ENCODE measurements around the gene TSPO. TPM values are rescaled to one million over a fixed set of nuclear protein-coding genes. Genes with fewer than 3 reads are reported as not detected.

TSPO gene
- total RNA-seq, 2 experiments from 2014 or later: 43.8 to 45.6 TPM

DNA sequence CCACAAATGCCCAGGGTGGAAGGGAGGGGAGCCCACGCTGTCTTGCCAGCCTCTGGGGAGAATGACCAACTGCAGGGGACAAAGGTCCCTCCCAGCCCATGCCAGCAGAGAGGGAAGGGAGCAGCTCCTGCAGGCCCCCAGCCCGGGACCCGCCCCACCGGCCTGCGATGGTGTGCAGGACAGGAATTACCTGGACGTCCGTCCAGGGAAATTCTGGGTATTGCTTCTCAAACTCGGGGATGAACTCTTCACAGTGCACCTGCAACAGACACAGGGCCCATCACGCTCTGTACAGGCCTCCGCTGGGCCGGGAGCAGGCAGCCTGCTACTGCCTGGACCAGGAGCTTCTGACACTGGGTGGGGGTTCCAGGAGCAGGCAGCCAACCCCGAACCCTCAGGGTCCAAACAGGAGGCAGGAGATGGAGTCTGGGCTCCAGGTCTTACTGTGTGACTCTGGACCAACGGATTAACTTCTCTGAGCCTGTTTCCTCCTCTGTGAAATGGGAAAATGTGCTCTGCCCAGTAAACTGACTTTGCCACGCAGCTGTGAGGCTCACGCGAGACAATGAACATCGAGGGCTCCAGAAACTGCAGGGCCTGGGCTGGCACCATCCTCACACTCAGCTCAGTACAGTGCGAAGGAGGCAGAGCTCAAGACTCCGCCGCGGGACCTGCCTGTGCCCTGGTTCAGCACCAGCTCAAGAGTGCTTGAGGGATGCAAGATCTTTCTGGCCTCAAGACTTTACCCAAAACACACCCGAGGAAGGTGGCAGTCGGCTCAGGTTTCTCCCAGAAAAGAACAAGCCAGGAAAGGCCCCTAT is 18.2 kb downstream of the TSPO start:
- no peak overlapping the region for H3K4me3 ChIP-seq (ENCODE audit: low read length)
- ChIA-PET CTCF (no interaction called here), POLR2A (no interaction called here)
- intact Hi-C loops (cut with DNase I, micrococcal nuclease): no loop called here
- ATAC-seq (ENCODE audit: poor library complexity): no peak
- no peak overlapping the region for H3K4me3 Mint-ChIP-seq
- no peaks in the 10 kb centered on the region for H3K9me3 ChIP-seq (ENCODE audit: control insufficient read depth in 1 of 2, insufficient read depth in 1 of 2, low read length in 2 of 2)
- H3K27me3 ChIP-seq (ENCODE audit: control insufficient read depth in 1 of 2, insufficient read depth in 2 of 2, low read length in 2 of 2): no peaks in the 10 kb centered on the region
- H3K36me3 ChIP-seq (ENCODE audit: insufficient read depth, low read length): peaks cover 52% of the 10 kb centered on the region
- H3K36me3 Mint-ChIP-seq (ENCODE audit: low read depth): peaks cover 27% of the 10 kb centered on the region
- H3K4me1 Mint-ChIP-seq (ENCODE audit: low read depth): no peaks in the 10 kb centered on the region
- no peaks in the 10 kb centered on the region for H3K9me3 Mint-ChIP-seq
- DNase-seq: no peak
- no peak overlapping the region for H3K27ac ChIP-seq (ENCODE audit: low read depth in 1 of 2, low read length in 2 of 2)
- H3K4me1 ChIP-seq (ENCODE audit: insufficient read depth, low read length): peaks cover 3% of the 10 kb centered on the region
- no peaks in the 10 kb centered on the region for H3K27me3 Mint-ChIP-seq
- no peak overlapping the region for H3K27ac Mint-ChIP-seq
- no peak for TF ChIP-seq CTCF (IDR thresholded peaks at IDR 0.05)

- H3K9me3 Mint-ChIP-seq: no peaks in the 10 kb centered on the region
- H3K36me3 Mint-ChIP-seq (ENCODE audit: low read depth): peaks cover 27% of the 10 kb centered on the region
- CTCF ChIA-PET: no interaction called here
- H3K36me3 ChIP-seq (ENCODE audit: insufficient read depth, low read length): peaks cover 54% of the 10 kb centered on the region
- H3K27ac ChIP-seq (ENCODE audit: low read depth in 1 of 2, low read length in 2 of 2): no peak overlapping the region
- ATAC-seq (ENCODE audit: poor library complexity): no peak
- POLR2A ChIA-PET: no interaction called here
- intact Hi-C loops (cut with DNase I, micrococcal nuclease): no loop called here
- no peaks in the 10 kb centered on the region for H3K4me1 Mint-ChIP-seq (ENCODE audit: low read depth)
- peaks cover 3% of the 10 kb centered on the region for H3K4me1 ChIP-seq (ENCODE audit: insufficient read depth, low read length)
- no peaks in the 10 kb centered on the region for H3K9me3 ChIP-seq (ENCODE audit: control insufficient read depth in 1 of 2, insufficient read depth in 1 of 2, low read length in 2 of 2)
- H3K4me3 ChIP-seq (ENCODE audit: low read length): no peak overlapping the region
- no peaks in the 10 kb centered on the region for H3K27me3 ChIP-seq (ENCODE audit: control insufficient read depth in 1 of 2, insufficient read depth in 2 of 2, low read length in 2 of 2)
- DNase-seq: no peak
- H3K4me3 Mint-ChIP-seq: no peak overlapping the region
- no peak overlapping the region for H3K27ac Mint-ChIP-seq
- TF ChIP-seq CTCF (IDR thresholded peaks at IDR 0.05): no peak
- no peaks in the 10 kb centered on the region for H3K27me3 Mint-ChIP-seq
These were observed 18.7 kb downstream of the TSPO start for GRCh38 chr22:43170131-43170480.

GRCh38 chr22:43171019-43171491 is 19.7 kb downstream of the TSPO start:
- H3K9me3 Mint-ChIP-seq: no peaks in the 10 kb centered on the region
- Histone ChIP-seq H3K36me3 (ENCODE audit: insufficient read depth, low read length) (peaks cover 56% of the 10 kb centered on the region), H3K27me3 (ENCODE audit: control insufficient read depth in 1 of 2, insufficient read depth in 2 of 2, low read length in 2 of 2) (no peaks in the 10 kb centered on the region), H3K27ac (ENCODE audit: low read depth in 1 of 2, low read length in 2 of 2) (no peak overlapping the region), H3K4me3 (ENCODE audit: low read length) (no peak overlapping the region), H3K9me3 (ENCODE audit: control insufficient read depth in 1 of 2, insufficient read depth in 1 of 2, low read length in 2 of 2) (no peaks in the 10 kb centered on the region), H3K4me1 (ENCODE audit: insufficient read depth, low read length) (peaks cover 3% of the 10 kb centered on the region)
- DNase-seq: no peak
- no peaks in the 10 kb centered on the region for H3K4me1 Mint-ChIP-seq (ENCODE audit: low read depth)
- peaks cover 27% of the 10 kb centered on the region for H3K36me3 Mint-ChIP-seq (ENCODE audit: low read depth)
- H3K27ac Mint-ChIP-seq: no peak overlapping the region
- POLR2A ChIA-PET: no interaction called here
- TF ChIP-seq CTCF (IDR thresholded peaks at IDR 0.05): no peak
- H3K27me3 Mint-ChIP-seq: no peaks in the 10 kb centered on the region
- intact Hi-C loops (cut with DNase I, micrococcal nuclease): no loop called here
- ATAC-seq (ENCODE audit: poor library complexity): no peak
- no peak overlapping the region for H3K4me3 Mint-ChIP-seq
- CTCF ChIA-PET: no interaction called here

All from CD4-positive, alpha-beta T cell (primary cell).